Measurements from ENCODE around the gene BIK. TPM values are rescaled to one million over a fixed set of nuclear protein-coding genes. Genes with fewer than 3 reads are reported as not detected.

The BIK gene, protein sequence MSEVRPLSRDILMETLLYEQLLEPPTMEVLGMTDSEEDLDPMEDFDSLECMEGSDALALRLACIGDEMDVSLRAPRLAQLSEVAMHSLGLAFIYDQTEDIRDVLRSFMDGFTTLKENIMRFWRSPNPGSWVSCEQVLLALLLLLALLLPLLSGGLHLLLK
- 5.4 and 37.9 TPM in 2 replicates for total RNA-seq (ENCODE audit: low replicate concordance)
- long read RNA-seq, transcript BIK-201 (5 exons, 953 nt), result major isoform, 113 of 126 reads
- long read RNA-seq, partial matches to known transcripts, result 5 of 126 reads
- long read RNA-seq, other reads (novel, unspliced or antisense), result 8 of 126 reads

- no peak for DNase-seq (ENCODE audit: extremely low spot score, unreplicated experiment)
- Mint-ChIP-seq H3K27me3 (peaks cover 39% of the 10 kb centered on the region), H3K4me1 (ENCODE audit: unreplicated experiment) (peaks cover 19% of the 10 kb centered on the region), H3K27ac (peak within 1 kb of the TSS; percentile 79), H3K9me3 (no peaks in the 10 kb centered on the region), H3K36me3 (no peaks in the 10 kb centered on the region), H3K4me3 (peak within 1 kb of the TSS; percentile 88)
- TF ChIP-seq, protein P1, sequence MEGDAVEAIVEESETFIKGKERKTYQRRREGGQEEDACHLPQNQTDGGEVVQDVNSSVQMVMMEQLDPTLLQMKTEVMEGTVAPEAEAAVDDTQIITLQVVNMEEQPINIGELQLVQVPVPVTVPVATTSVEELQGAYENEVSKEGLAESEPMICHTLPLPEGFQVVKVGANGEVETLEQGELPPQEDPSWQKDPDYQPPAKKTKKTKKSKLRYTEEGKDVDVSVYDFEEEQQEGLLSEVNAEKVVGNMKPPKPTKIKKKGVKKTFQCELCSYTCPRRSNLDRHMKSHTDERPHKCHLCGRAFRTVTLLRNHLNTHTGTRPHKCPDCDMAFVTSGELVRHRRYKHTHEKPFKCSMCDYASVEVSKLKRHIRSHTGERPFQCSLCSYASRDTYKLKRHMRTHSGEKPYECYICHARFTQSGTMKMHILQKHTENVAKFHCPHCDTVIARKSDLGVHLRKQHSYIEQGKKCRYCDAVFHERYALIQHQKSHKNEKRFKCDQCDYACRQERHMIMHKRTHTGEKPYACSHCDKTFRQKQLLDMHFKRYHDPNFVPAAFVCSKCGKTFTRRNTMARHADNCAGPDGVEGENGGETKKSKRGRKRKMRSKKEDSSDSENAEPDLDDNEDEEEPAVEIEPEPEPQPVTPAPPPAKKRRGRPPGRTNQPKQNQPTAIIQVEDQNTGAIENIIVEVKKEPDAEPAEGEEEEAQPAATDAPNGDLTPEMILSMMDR (conservative IDR thresholded peaks at IDR 0.05), result peak; percentile 22
These were observed at the start of gene BIK for GRCh38 chr22:43110444-43110926. Gene BIK (plus strand): TSS chr22:43110750. CDS start chr22:43124023, 13,273 bp downstream.

DNA sequence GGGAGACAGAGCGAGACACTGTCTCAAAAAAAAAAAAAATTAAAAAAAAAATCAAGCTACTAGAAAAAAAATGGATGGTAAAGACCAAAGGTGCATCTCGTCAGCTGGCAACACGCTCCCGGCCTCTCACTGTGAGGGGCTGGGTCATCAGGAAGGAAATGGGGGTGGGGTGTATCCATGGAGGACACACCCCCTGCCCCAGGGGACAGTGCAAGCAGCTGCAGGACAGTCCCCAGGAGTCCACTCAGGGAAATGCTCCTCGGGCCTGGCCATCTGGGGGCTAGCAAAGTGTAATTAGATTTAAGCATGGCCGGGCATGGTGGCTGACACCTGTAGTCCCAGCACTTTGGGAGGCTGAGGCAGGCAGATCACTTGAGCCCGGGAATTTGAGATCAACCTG is 44.4 kb upstream of the BIK start:
- H3K4me1 Mint-ChIP-seq (ENCODE audit: unreplicated experiment), result no peaks in the 10 kb centered on the region
- peaks cover 10% of the 10 kb centered on the region for H3K36me3 Mint-ChIP-seq
- H3K27me3 Mint-ChIP-seq, result no peaks in the 10 kb centered on the region
- TF ChIP-seq, protein P1 (conservative IDR thresholded peaks at IDR 0.05), result no peak
- no peaks in the 10 kb centered on the region for H3K9me3 Mint-ChIP-seq
- H3K27ac Mint-ChIP-seq, result no peak overlapping the region
- DNase-seq (ENCODE audit: extremely low spot score, unreplicated experiment), result no peak
- no peak overlapping the region for H3K4me3 Mint-ChIP-seq

GRCh38 chr22:43066844-43067385 is 43.6 kb upstream of the BIK start:
- peaks cover 5% of the 10 kb centered on the region for H3K36me3 Mint-ChIP-seq
- no peaks in the 10 kb centered on the region for H3K4me1 Mint-ChIP-seq (ENCODE audit: unreplicated experiment)
- no peak for DNase-seq (ENCODE audit: extremely low spot score, unreplicated experiment)
- H3K9me3 Mint-ChIP-seq, result no peaks in the 10 kb centered on the region
- no peak overlapping the region for H3K27ac Mint-ChIP-seq
- H3K4me3 Mint-ChIP-seq, result no peak overlapping the region
- H3K27me3 Mint-ChIP-seq, result no peaks in the 10 kb centered on the region
- TF ChIP-seq, protein P1 (conservative IDR thresholded peaks at IDR 0.05), result no peak

GRCh38 chr22:43077121-43077877 is 33.3 kb upstream of the BIK start:
- H3K9me3 Mint-ChIP-seq, result no peaks in the 10 kb centered on the region
- H3K27me3 Mint-ChIP-seq, result no peaks in the 10 kb centered on the region
- peaks cover 4% of the 10 kb centered on the region for H3K4me1 Mint-ChIP-seq (ENCODE audit: unreplicated experiment)
- no peak overlapping the region for H3K27ac Mint-ChIP-seq
- TF ChIP-seq, protein P1 (conservative IDR thresholded peaks at IDR 0.05), result no peak
- no peak overlapping the region for H3K4me3 Mint-ChIP-seq
- DNase-seq (ENCODE audit: extremely low spot score, unreplicated experiment), result no peak
- peaks cover 4% of the 10 kb centered on the region for H3K36me3 Mint-ChIP-seq

DNA sequence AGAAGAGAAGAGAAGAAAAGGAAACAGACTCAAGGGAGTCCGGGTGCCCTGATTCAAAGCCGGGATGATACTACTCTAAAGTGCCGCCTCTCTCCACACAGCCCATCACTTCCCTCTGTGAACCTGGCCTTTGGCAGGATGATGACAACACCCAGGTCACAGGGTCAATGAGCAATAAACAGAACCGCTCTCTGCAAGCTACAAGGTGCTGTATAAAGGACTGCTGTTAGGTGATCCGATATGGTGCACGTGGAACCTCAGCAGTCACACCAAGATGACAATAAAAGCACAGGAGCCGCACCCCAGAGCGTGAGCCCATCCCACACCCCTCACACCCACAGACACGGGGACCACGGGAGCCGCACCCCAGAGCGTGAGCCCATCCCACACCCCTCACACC is 32.0 kb upstream of the BIK start:
- peaks cover 4% of the 10 kb centered on the region for H3K4me1 Mint-ChIP-seq (ENCODE audit: unreplicated experiment)
- no peak overlapping the region for H3K4me3 Mint-ChIP-seq
- peaks cover 4% of the 10 kb centered on the region for H3K36me3 Mint-ChIP-seq
- no peaks in the 10 kb centered on the region for H3K9me3 Mint-ChIP-seq
- no peaks in the 10 kb centered on the region for H3K27me3 Mint-ChIP-seq
- no peak overlapping the region for H3K27ac Mint-ChIP-seq
- DNase-seq (ENCODE audit: extremely low spot score, unreplicated experiment), result no peak
- TF ChIP-seq, protein P1 (conservative IDR thresholded peaks at IDR 0.05), result no peak
